Measurements from ENCODE around the gene PPP1R26. TPM values are rescaled to one million over a fixed set of nuclear protein-coding genes. Genes with fewer than 3 reads are reported as not detected.

The PPP1R26 gene
- polyA plus RNA-seq, 1 of the 3 experiments (the other 2 are of a cell fraction), result 20.1 TPM

DNA sequence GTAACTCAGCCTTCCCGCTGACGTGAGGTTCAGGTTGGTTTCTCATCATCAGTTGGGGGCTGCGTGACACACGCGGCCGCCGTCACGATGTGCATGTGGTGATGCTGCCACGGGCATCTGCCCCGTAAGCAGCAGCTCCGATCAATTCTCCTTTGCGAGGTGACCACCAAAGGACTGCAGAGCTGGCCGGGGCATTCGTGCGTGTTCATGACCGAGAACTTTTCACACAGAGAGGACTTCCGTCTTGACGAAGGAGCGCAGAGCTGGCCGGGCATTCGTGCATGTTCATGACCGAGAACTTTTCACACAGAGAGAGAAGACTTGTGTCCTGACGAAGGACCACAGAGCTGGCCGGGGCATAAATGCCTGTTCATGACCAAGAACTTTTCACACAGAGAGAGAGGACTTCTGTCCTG lies 37.8 kb downstream of the PPP1R26 start (continued):
- TF ChIP-seq NRF1 (IDR thresholded peaks at IDR 0.05; ENCODE audit: low read depth, low read length) (no peak), YY1 (IDR thresholded peaks at IDR 0.05; ENCODE audit: low read depth) (no peak), GABPA (IDR thresholded peaks at IDR 0.05; ENCODE audit: low read depth) (no peak)

GRCh38 chr9:135519179-135519971 lies 39.8 kb downstream of the PPP1R26 start:
- Histone ChIP-seq H3K9ac (no peak overlapping the region), H3K4me2 (no peak overlapping the region), H3K79me2 (ENCODE audit: insufficient read depth) (no peaks in the 10 kb centered on the region), H3K9me3 (no peaks in the 10 kb centered on the region), H3K36me3 (replicated peaks in 1 of 2; ENCODE audit: control insufficient read depth in 1 of 2, insufficient read depth in 2 of 2, low read length in 1 of 2) (no peaks in the 10 kb centered on the region), H3K27me3 (ENCODE audit: insufficient read depth) (no peaks in the 10 kb centered on the region), H2AFZ (ENCODE audit: low read depth) (no peak overlapping the region), H3K27ac (ENCODE audit: low read depth in 2 of 2, low read length in 1 of 2) (no peak overlapping the region), H3K4me1 (ENCODE audit: control insufficient read depth in 1 of 2, insufficient read depth in 2 of 2, low read depth in 1 of 2, low read length in 1 of 2) (no peaks in the 10 kb centered on the region; a peak in 1 of 4 replicates), H3K4me3 (ENCODE audit: low read depth in 2 of 2, low read length in 1 of 2) (no peak overlapping the region), H3K9me2 (no peaks in the 10 kb centered on the region), H4K20me1 (ENCODE audit: insufficient read depth) (no peaks in the 10 kb centered on the region), H3F3A (replicated peaks; ENCODE audit: insufficient read depth) (no peaks in the 10 kb centered on the region)
- ChIA-PET POLR2A (no interaction called here), CTCF (interaction anchor here (1.4 to 3.0 kb wide), 2 partner anchors 14 to 107 kb away, joined by 3 to 11 read pairs; no protein-coding TSS in a partner anchor)
- TF ChIP-seq FOXJ3 (CRISPR knock-in tag; IDR thresholded peaks at IDR 0.05), result no peak
- TF ChIP-seq NFIC (IDR thresholded peaks at IDR 0.05; ENCODE audit: borderline replicate concordance), result no peak
- TF ChIP-seq MXI1 (IDR thresholded peaks at IDR 0.05; ENCODE audit: low read depth, low read length), result no peak
- TF ChIP-seq, protein P1, sequence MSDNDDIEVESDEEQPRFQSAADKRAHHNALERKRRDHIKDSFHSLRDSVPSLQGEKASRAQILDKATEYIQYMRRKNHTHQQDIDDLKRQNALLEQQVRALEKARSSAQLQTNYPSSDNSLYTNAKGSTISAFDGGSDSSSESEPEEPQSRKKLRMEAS (IDR thresholded peaks at IDR 0.05; ENCODE audit: low read depth), result no peak
- no peak for TF ChIP-seq TAF1 (IDR thresholded peaks at IDR 0.05; ENCODE audit: borderline replicate concordance, low read depth, low read length)
- TF ChIP-seq RCOR1 (IDR thresholded peaks at IDR 0.05; ENCODE audit: low read length), result no peak
- TF ChIP-seq RFX5 (IDR thresholded peaks at IDR 0.05; ENCODE audit: low read length), result no peak
- WGBS (ENCODE audit: low lambda C conversion rate), result 65% methylated on average over 10 of the region's 10 CpGs
- DNase-seq, result no peak

DNA sequence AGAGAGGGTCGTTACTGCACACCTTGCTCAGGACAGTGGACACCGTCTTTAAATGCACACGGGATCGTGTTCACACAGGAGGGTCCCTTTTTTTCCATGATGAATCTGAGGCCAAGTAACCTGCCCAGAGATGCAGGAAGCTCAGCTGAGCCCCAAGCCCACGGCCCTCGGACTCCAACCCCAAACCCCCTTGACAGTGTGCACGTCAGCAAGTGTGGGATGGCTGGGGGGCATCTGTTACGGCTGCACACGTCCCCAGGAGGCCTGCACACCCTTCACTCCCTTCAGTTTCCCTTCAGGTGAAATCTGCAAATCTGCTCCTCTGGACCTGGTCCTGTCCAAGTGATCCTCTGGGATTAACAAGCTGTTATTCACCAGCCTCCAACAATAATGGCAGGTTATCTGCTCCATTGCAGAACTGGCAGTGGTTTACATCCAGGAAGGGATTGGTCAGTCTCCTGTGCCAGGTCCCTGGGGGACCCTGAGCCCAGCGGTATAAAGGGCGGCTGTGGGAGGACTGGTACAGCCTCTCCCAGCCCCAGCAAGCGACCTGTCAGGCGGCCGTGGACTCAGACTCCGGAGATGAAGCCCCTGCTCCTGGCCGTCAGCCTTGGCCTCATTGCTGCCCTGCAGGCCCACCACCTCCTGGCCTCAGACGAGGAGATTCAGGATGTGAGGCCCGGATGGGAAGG lies 41.5 kb downstream of the PPP1R26 start, which contains the start of gene LCN1:
Gene LCN1, plus strand, starts transcription at position 525 of the 692 bp plus-strand sequence. Its CDS starts 58 bp downstream, at position 583.
- DNase-seq, result no peak
- no peaks in the 10 kb centered on the region for H4K20me1 ChIP-seq (ENCODE audit: insufficient read depth)
- no peaks in the 10 kb centered on the region; a peak in 1 of 4 replicates for H3K4me1 ChIP-seq (ENCODE audit: control insufficient read depth in 1 of 2, insufficient read depth in 2 of 2, low read depth in 1 of 2, low read length in 1 of 2)
- no peak within 1 kb of the TSS for H3K4me3 ChIP-seq (ENCODE audit: low read depth in 2 of 2, low read length in 1 of 2)
- TF ChIP-seq TCF12 (IDR thresholded peaks at IDR 0.05), result no peak
- ChIA-PET POLR2A (no interaction called here), CTCF (no interaction called here)
- no peak within 1 kb of the TSS for H2AFZ ChIP-seq (ENCODE audit: low read depth)
- H3K79me2 ChIP-seq (ENCODE audit: insufficient read depth), result no peaks in the 10 kb centered on the region
- no peak within 1 kb of the TSS for H3K9ac ChIP-seq
- no peaks in the 10 kb centered on the region for H3K36me3 ChIP-seq (replicated peaks in 1 of 2; ENCODE audit: control insufficient read depth in 1 of 2, insufficient read depth in 2 of 2, low read length in 1 of 2)
- no peak within 1 kb of the TSS for H3K27ac ChIP-seq (ENCODE audit: low read depth in 2 of 2, low read length in 1 of 2)
- no peak within 1 kb of the TSS for H3K4me2 ChIP-seq
- WGBS (ENCODE audit: low lambda C conversion rate), result 72% methylated on average over 11 of the region's 18 CpGs
- no peaks in the 10 kb centered on the region for H3K9me3 ChIP-seq
- no peaks in the 10 kb centered on the region for H3K9me2 ChIP-seq
- no peaks in the 10 kb centered on the region for H3K27me3 ChIP-seq (ENCODE audit: insufficient read depth)
- no peaks in the 10 kb centered on the region for H3F3A ChIP-seq (replicated peaks; ENCODE audit: insufficient read depth)
